Measurements from ENCODE around the gene TAS2R42. TPM values are rescaled to one million over a fixed set of nuclear protein-coding genes. Genes with fewer than 3 reads are reported as not detected.

TAS2R42 gene
- total and polyA plus RNA-seq, 2 of the 13 experiments (the other 11 are each of a cell fraction or from before 2014, with no cell fraction given): not detected

DNA sequence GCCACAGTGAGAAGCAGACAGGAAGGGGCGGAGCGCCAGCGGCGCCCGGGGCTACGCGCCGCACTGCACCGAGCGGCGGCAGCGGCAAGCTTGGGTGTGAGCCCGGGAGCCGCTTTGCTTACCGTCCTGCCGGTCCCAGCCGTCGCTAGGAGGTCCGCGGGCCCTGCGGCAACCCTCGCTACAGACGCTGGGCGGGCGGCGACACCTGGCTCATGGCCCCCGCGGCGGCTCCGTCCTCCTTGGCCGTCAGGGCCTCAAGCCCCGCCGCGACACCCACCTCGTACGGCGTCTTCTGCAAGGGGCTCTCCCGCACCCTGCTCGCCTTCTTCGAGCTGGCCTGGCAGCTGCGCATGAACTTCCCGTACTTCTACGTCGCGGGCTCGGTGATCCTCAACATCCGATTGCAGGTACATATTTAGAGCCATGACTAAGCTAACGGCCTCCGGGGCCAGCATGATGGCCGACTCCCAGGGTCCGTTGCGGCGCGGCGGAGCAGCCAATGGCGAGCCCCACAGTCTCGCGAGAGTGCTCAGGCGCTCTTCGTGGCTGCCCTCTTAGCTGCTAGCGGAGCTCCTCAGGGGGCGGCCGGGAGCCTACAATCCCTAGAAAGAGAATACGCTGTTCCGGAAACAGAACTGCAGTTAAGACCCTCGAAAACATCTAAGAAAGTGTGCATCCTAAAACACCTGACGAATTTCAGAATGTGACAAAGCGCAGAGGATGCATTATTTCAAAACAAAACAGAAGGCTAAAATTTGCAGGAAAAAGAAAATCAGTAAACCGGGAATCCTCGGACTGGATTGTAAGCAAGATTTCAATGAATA is 15.4 kb downstream of the TAS2R42 start, which contains the start of gene SMIM10L1 (continued):
- peak; percentile 94 for TF ChIP-seq NRL (CRISPR knock-in tag; IDR thresholded peaks at IDR 0.05; ENCODE audit: borderline replicate concordance)
- TF ChIP-seq, protein P1, sequence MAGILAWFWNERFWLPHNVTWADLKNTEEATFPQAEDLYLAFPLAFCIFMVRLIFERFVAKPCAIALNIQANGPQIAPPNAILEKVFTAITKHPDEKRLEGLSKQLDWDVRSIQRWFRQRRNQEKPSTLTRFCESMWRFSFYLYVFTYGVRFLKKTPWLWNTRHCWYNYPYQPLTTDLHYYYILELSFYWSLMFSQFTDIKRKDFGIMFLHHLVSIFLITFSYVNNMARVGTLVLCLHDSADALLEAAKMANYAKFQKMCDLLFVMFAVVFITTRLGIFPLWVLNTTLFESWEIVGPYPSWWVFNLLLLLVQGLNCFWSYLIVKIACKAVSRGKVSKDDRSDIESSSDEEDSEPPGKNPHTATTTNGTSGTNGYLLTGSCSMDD (CRISPR knock-in tag; IDR thresholded peaks at IDR 0.05): 0 out of 2 replicates have a peak, but pooled peaks have one; percentile 18
- TF ChIP-seq, protein P2, sequence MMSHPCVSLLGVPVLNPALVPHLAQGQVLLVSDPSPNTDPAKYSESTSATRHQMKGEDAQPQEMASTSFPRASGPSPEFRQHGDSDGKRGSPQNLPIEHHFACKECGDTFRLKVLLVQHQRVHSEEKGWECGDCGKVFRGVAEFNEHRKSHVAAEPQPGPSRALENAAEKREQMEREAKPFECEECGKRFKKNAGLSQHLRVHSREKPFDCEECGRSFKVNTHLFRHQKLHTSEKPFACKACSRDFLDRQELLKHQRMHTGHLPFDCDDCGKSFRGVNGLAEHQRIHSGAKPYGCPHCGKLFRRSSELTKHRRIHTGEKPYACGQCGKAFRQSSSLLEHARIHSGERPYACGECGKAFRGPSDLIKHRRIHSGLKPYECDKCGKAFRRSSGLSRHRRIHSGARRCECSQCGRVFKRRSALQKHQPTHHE (CRISPR knock-in tag; IDR thresholded peaks at IDR 0.05; ENCODE audit: borderline replicate concordance): 0 out of 2 replicates have a peak, but pooled peaks have one; percentile 80
- TF ChIP-seq FOXC1 (CRISPR knock-in tag; IDR thresholded peaks at IDR 0.05; ENCODE audit: borderline replicate concordance): peak; percentile 89
- TF ChIP-seq ZNF292 (CRISPR knock-in tag; IDR thresholded peaks at IDR 0.05; ENCODE audit: borderline replicate concordance, low read depth): peak; percentile 30; the same call in 1 of the 2 replicates
- TF ChIP-seq, protein P3, sequence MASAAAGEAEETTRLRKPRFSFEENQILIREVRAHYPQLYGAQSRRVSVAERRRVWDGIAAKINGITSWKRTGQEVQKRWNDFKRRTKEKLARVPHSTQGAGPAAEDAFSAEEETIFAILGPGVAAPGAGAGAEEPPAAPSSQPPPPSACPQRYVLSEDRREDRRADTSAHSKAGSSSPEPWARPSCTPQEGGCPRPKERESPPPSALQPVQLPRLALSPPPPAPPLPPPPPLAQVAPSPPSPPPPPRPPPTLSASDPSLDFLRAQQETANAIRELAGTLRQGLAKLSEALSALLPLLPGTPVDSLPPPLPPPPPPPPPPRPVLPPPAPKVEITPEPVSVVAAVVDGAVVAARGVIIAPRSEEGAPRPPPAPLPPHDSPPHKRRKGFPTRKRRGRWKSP (CRISPR knock-in tag; IDR thresholded peaks at IDR 0.05): peak; percentile 74
- TF ChIP-seq, protein P4, sequence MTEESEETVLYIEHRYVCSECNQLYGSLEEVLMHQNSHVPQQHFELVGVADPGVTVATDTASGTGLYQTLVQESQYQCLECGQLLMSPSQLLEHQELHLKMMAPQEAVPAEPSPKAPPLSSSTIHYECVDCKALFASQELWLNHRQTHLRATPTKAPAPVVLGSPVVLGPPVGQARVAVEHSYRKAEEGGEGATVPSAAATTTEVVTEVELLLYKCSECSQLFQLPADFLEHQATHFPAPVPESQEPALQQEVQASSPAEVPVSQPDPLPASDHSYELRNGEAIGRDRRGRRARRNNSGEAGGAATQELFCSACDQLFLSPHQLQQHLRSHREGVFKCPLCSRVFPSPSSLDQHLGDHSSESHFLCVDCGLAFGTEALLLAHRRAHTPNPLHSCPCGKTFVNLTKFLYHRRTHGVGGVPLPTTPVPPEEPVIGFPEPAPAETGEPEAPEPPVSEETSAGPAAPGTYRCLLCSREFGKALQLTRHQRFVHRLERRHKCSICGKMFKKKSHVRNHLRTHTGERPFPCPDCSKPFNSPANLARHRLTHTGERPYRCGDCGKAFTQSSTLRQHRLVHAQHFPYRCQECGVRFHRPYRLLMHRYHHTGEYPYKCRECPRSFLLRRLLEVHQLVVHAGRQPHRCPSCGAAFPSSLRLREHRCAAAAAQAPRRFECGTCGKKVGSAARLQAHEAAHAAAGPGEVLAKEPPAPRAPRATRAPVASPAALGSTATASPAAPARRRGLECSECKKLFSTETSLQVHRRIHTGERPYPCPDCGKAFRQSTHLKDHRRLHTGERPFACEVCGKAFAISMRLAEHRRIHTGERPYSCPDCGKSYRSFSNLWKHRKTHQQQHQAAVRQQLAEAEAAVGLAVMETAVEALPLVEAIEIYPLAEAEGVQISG (CRISPR knock-in tag; IDR thresholded peaks at IDR 0.05): peak; percentile 82
- TF ChIP-seq, protein P5, sequence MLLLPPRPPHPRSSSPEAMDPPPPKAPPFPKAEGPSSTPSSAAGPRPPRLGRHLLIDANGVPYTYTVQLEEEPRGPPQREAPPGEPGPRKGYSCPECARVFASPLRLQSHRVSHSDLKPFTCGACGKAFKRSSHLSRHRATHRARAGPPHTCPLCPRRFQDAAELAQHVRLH (CRISPR knock-in tag; IDR thresholded peaks at IDR 0.05; ENCODE audit: borderline replicate concordance, low read depth): peak; percentile 80
- no peak for TF ChIP-seq ATRX (CRISPR knock-in tag; IDR thresholded peaks at IDR 0.05; ENCODE audit: borderline replicate concordance)
- TF ChIP-seq SRY (CRISPR knock-in tag; IDR thresholded peaks at IDR 0.05): 0 out of 2 replicates have a peak, but pooled peaks have one; percentile 88
- TF ChIP-seq, protein P6, sequence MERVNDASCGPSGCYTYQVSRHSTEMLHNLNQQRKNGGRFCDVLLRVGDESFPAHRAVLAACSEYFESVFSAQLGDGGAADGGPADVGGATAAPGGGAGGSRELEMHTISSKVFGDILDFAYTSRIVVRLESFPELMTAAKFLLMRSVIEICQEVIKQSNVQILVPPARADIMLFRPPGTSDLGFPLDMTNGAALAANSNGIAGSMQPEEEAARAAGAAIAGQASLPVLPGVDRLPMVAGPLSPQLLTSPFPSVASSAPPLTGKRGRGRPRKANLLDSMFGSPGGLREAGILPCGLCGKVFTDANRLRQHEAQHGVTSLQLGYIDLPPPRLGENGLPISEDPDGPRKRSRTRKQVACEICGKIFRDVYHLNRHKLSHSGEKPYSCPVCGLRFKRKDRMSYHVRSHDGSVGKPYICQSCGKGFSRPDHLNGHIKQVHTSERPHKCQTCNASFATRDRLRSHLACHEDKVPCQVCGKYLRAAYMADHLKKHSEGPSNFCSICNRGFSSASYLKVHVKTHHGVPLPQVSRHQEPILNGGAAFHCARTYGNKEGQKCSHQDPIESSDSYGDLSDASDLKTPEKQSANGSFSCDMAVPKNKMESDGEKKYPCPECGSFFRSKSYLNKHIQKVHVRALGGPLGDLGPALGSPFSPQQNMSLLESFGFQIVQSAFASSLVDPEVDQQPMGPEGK (CRISPR knock-in tag; IDR thresholded peaks at IDR 0.05): peak; percentile 35; the same call in 1 of the 2 replicates
- 0 out of 2 replicates have a peak, but pooled peaks have one; percentile 57 for TF ChIP-seq ZNF326 (CRISPR knock-in tag; IDR thresholded peaks at IDR 0.05; ENCODE audit: borderline replicate concordance)
- TF ChIP-seq, protein P7, sequence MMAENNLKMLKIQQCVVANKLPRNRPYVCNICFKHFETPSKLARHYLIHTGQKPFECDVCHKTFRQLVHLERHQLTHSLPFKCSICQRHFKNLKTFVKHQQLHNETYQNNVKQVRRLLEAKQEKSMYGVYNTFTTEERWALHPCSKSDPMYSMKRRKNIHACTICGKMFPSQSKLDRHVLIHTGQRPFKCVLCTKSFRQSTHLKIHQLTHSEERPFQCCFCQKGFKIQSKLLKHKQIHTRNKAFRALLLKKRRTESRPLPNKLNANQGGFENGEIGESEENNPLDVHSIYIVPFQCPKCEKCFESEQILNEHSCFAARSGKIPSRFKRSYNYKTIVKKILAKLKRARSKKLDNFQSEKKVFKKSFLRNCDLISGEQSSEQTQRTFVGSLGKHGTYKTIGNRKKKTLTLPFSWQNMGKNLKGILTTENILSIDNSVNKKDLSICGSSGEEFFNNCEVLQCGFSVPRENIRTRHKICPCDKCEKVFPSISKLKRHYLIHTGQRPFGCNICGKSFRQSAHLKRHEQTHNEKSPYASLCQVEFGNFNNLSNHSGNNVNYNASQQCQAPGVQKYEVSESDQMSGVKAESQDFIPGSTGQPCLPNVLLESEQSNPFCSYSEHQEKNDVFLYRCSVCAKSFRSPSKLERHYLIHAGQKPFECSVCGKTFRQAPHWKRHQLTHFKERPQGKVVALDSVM (CRISPR knock-in tag; IDR thresholded peaks at IDR 0.05): peak; percentile 57
- peak; percentile 87 for TF ChIP-seq THAP11 (CRISPR knock-in tag; IDR thresholded peaks at IDR 0.05)
- TF ChIP-seq MZF1 (CRISPR knock-in tag; IDR thresholded peaks at IDR 0.05; ENCODE audit: borderline replicate concordance): no peak
- 0 out of 2 replicates have a peak, but pooled peaks have one; percentile 37 for TF ChIP-seq RFXANK (CRISPR knock-in tag; IDR thresholded peaks at IDR 0.05)

All from HepG2 (cell line).